ENCODE data around the gene ELOA.

DNA sequence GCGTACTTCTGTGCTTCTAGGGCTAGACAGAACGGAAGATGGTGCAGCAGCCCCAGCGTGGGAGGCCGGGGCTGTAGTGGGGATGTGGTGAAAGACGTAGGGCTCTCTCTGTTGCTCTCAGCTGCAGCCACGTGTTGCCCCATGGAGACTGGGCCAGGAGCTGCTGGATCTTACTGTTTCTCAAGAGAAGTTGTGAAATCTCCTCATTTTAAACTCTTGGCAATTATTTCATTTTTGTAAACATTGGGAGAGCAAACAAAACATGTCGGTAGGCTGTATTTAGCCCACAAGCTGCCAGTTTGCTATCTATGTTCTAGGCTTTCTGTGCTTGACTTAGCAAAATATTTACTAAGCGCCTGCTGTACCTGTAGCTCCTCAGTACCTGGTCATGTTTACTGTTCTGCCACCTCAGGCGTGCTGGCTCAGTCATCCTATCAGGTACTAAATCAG, 15.9 kb upstream of the ELOA start:
- TF ChIP-seq, protein P1, sequence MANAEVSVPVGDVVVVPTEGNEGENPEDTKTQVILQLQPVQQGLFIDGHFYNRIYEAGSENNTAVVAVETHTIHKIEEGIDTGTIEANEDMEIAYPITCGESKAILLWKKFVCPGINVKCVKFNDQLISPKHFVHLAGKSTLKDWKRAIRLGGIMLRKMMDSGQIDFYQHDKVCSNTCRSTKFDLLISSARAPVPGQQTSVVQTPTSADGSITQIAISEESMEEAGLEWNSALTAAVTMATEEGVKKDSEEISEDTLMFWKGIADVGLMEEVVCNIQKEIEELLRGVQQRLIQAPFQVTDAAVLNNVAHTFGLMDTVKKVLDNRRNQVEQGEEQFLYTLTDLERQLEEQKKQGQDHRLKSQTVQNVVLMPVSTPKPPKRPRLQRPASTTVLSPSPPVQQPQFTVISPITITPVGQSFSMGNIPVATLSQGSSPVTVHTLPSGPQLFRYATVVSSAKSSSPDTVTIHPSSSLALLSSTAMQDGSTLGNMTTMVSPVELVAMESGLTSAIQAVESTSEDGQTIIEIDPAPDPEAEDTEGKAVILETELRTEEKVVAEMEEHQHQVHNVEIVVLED (CRISPR knock-in tag; IDR thresholded peaks at IDR 0.05; ENCODE audit: borderline replicate concordance): no peak
- TF ChIP-seq ZKSCAN1 (IDR thresholded peaks at IDR 0.05; ENCODE audit: low read length): no peak
- no peak for TF ChIP-seq ELF3 (CRISPR knock-in tag; IDR thresholded peaks at IDR 0.05)
- TF ChIP-seq TGIF2 (CRISPR knock-in tag; IDR thresholded peaks at IDR 0.05): peak; percentile 67; the same call in 1 of the 2 replicates
